Breast epithelium (tissue), 3 donors: Measurements from ENCODE around the gene POM121L2.

ENCODE experiments used
- CTCF ChIP-seq, 3 donors: fragments of 450-650 bp; IDR thresholded peaks; one replicate each; pipeline ENCODE4 v1.5.1; 2016 to 2017; ENCODE audit warnings: antibody characterized with exemption in 3 of 3, mild to moderate bottlenecking in 3 of 3, moderate library complexity in 3 of 3
- POLR2A ChIP-seq: fragments of 450-650 bp; IDR thresholded peaks from one replicate; pipeline ENCODE4 v1.6.1; 2016; ENCODE audit warnings: antibody characterized with exemption, mild to moderate bottlenecking, moderate library complexity

GRCh38 chr6:27318973-27319372 is 6.9 kb upstream of the POM121L2 start:
- TF ChIP-seq CTCF (IDR thresholded peaks at IDR 0.05) (no peak), POLR2A (no peak)
